SKM-1 (cell line): Measurements from ENCODE around the gene MEF2D.

Experiments used
- DNase-seq: peaks from one replicate; lab custom pipeline; 2025; ENCODE audit not compliant: unreplicated experiment; lab: John Stamatoyannopoulos, UW

MEF2D gene

GRCh38 chr1:156500543-156500792 is at the start of gene MEF2D:
TSS of gene MEF2D (minus strand) at chr1:156500775. CDS start at chr1:156483292, 17,483 bp downstream.
- DNase-seq, result no peak

DNA sequence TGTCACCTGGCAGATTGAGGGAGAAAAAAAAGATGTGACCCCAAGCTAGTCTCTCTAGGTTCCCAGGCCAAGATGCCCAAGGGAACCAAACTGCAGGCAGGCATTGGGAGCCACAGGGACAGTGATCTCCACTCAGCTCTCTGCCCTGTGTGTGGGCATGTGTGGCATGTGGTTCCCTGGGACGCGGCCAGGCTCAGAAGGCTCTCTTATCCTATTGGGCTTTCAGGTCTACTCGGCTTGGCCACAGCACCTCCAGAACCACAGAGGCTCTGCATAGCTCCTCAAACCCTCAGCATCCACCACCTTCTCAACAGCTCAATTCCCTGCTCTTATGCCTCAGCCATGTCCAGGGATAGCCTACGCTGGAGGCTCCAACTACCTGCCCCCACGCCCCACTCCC is 49.8 kb upstream of the MEF2D start:
- DNase-seq, result no peak

DNA sequence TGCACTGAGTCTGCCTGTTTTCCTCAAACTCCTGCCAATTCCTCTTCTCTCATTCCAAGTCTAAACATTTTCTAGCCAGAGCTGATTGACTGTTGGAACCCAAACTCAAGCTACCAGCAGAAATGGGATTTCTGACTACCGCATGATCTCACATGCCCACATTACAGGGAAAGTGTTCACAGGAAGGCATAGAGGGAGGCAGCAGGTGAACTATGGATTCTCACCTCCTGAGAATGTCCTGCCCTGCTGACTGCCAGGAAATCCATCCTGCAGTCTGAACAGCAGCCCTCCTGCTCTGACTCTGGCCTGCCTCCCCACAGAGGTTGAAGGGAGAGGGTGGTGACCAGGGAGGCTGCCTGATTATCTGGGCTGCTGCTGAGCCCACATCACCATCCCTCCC is 49.3 kb upstream of the MEF2D start:
- no peak for DNase-seq

DNA sequence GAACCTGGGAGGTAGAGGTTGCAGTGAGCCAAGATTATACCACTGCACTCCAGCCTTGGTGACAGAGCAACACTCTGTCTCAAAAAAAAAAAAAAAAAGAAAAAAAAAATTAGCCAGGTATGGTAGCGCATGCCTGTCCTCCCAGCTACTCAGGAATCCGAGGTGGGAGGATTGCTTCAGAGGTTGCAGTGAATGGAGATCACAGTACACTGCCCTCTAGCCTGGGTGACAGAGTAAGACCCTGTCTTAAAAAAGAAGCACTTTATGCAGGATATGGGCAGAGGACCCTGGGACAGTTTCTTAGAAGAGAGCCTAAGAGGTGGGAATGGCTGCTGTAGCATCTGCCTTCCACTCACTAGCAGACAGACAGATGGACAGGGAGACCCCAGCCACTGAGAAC is 48.8 kb upstream of the MEF2D start:
- DNase-seq, result no peak

- DNase-seq, result no peak
These were observed 47.4 kb upstream of the MEF2D start for GRCh38 chr1:156547982-156548381.

- no peak for DNase-seq
These were observed 46.9 kb upstream of the MEF2D start for GRCh38 chr1:156547434-156547833.

GRCh38 chr1:156546267-156546666 is 45.7 kb upstream of the MEF2D start:
- no peak for DNase-seq

- no peak for DNase-seq
These were observed 44.1 kb upstream of the MEF2D start for GRCh38 chr1:156544592-156545102.

DNA sequence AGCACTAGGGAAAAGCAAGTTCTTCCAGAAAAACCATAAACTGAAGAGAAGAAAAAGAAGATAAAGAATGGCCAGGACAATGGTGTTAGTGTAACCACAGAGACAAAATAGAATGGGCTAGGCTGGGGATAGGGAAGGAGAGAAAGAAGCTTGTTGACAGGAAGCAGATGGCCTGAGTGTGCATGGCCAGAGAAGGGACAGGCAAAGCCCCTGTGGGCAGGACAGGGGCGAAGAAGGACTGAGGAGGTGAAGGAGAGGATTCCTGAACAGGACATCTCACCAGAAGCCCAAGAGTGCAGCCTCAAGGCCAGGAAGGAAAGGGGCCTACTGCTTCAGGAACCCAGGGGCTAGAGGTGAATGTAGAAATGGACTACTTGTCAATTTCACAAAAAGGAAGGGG is 42.5 kb upstream of the MEF2D start:
- DNase-seq, result no peak

DNA sequence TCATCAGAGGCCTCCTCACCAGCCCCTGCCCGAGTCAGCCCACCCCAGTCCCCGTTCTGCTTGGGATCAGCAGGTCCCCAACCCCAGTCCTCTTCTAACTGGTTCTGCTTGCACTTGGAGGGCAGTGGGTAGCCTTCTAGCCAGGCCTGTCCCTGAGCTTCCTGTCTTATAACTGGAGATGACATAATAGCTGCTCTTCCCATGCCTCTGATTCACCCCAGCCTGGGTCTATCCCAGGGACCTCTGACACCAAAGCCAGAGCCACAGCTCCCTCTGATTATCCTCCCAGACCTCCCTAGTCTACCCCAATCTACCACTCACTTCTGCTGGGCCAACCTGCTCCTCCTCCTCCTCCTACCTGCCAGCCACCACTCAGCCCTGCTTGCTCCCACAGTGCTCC is 40.4 kb upstream of the MEF2D start:
- no peak for DNase-seq

- no peak for DNase-seq
These were observed 39.3 kb upstream of the MEF2D start for GRCh38 chr1:156539818-156540355.

DNA sequence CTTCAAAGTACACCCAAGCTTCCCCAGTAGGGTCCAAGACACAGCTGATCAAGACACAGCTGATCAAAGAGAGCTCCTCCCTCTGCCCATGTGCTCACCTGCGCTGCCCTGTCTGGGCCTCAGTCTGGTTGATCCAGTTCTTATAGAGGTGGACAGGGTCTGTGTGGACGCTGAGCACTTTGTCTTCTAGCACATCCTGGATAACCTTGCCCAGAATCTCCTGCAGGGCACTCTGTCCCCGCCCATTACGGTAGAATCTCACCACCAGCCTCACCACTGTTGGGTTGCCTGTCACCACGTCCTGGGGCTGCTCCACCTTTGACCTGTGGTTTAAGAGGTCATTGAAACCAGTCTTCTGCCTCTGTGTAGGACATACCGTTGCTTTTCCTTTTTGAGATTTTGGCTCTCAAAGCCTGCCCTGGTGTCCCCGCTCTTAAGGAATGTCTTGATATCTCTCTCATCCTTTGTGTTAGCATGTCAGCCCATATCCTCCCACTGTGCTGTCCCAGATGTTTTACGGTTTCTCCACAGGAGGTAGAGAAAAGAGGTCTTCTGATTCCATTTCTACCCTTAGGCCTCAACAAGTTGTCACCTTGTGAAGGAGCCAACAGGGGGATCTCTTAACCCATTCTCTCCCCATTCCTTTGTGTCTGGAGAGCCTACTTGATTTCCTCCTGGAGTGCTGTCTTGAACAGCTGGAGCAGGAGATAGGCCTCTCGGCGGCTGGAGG is 38.3 kb upstream of the MEF2D start:
- DNase-seq, result no peak

DNA sequence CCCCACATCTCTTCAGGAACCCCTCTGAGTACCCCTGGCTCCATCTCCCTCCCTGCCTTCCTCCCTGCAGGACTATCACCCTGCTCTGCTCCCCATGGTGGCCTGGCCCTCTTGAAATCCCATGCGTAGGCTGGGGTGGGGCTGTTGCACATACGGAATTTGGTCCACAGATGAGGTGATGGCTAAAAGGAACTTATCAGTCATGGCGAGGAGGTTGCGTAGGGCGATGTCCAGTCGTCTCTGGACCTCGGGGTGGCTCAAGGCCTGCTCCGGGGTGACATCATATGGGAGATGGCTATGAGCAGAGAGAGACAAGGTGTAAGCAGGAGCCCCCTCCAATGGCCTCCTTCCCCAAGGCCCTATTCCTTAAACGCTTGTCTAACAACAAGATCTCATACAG is 36.5 kb upstream of the MEF2D start:
- DNase-seq, result no peak

GRCh38 chr1:156534424-156535060 is 34.0 kb upstream of the MEF2D start:
- DNase-seq, result no peak

GRCh38 chr1:156533568-156534220 is 33.1 kb upstream of the MEF2D start:
- no peak for DNase-seq

- DNase-seq, result no peak
These were observed 31.8 kb upstream of the MEF2D start for GRCh38 chr1:156532374-156532773.

DNA sequence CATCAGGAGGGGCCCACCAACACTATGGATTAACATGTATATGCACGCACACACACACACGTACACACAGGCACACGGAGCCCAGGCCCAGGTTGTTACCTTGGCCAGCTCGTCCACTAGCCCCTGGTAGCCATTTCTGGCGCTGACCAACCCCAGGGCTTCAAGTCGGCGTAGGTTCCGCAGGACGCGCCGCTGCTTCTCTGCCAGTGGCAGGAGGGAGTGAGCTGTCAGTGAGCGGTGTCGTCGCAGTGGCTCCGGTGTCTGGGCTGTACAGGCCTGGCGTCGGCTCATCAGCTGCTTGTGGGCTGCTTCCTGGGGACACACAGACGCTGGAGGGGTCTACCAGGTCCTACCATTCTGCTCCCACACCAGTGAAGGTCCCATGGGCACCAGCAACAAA is 29.4 kb upstream of the MEF2D start:
- no peak for DNase-seq

DNA sequence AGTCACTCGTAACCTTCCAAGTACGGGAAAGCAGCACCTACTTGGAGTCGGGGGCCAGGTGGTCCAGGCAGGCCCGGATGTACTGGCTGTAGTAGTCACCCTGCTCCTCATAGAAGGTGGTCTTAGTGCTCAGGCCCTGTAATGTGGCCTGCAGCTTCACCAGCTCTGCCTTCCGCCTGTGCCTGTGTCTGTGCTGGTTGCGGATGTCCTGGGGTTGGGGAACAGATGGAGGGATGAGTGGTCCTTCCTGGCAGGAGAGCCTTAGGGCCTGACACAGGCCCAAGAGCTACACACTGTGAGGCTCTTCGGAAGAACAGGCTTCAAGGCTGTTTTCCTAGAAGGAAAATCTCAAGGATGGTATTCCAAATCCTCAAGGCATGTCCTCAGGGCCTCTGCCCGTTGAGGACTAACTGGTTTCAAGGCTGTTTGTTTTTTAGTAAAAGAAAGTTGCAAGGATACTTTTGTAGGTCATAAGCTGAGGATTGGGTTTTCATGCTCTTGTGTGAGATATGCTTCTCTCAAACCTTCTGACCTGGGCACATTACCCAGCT is 28.4 kb upstream of the MEF2D start:
- DNase-seq, result no peak

- DNase-seq, result no peak
These were observed 27.7 kb upstream of the MEF2D start for GRCh38 chr1:156528231-156528630.

GRCh38 chr1:156527584-156527983 is 27.0 kb upstream of the MEF2D start:
- DNase-seq, result no peak

DNA sequence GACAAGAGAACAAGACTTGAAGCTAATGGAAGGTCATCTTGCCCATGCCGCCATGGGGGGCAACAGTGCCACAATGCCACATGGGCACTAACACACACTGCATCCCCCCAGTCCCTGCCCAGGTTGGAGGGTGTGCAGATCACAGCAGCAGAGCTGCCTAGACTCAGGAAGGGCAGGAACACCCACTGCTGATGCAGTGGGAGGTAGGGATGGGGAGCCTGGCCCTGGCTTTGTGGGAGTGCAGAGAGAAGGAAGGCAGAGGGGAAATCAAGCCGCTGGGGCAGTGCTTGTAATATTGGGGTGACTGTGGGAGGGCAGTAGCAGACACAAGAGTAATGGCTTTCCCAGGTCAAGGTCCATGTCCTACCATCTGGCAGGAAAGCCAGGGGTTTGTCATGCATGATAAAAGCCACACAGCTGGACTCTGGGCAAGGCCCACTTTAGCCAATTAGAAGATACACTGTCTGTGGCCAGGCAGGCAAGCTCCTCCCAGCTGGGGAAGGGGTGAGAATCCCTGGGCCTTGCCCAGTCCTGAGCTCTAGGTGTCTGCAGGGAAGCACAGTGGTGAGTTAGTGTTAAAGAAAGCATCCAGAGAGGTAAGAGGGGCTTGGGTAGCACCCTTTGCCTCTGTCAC is 25.4 kb upstream of the MEF2D start:
- DNase-seq, result no peak
